Esophagus squamous epithelium (tissue), 4 donors: ENCODE data around the gene ZNF620.

Experiments used
- CTCF ChIP-seq, 6 experiments: fragments of 450-650 bp in 4 of 6; fragments of 200-600 bp in 2 of 6; sonication (generic) in 2 of 6; IDR thresholded peaks; one replicate each; pipeline ENCODE4 v1.5.1; 2016 to 2019; ENCODE audit warnings: antibody characterized with exemption in 6 of 6, mild to moderate bottlenecking in 4 of 6, moderate library complexity in 4 of 6
- POLR2A ChIP-seq, 4 donors: fragments of 450-650 bp; IDR thresholded peaks; one replicate each; pipeline ENCODE4 v1.6.1; 2017; ENCODE audit warnings: antibody characterized with exemption in 4 of 4, mild to moderate bottlenecking in 4 of 4, moderate library complexity in 3 of 4

- no peak for TF ChIP-seq CTCF (IDR thresholded peaks at IDR 0.05)
- TF ChIP-seq POLR2A (IDR thresholded peaks at IDR 0.05) = no peak
Measured at GRCh38 chr3:40461161-40461560, 44.7 kb upstream of the ZNF620 start.
